ENCODE data around the gene CMIP. TPM values are rescaled to one million over a fixed set of nuclear protein-coding genes. Genes with fewer than 3 reads are reported as not detected.
A peak's percentile ranks its signal among the peaks of the same experiment; 100 is the strongest.

CMIP gene
- total RNA-seq, 1 donor from 2014 or later, result 11.1 TPM

GRCh38 chr16:81629034-81629802 lies 184.6 kb downstream of the CMIP start:
- no peak for ATAC-seq (ENCODE audit: poor library complexity)
- no peak for DNase-seq
- intact Hi-C loops (cut with DNase I), result no loop called here

- DNase-seq (no peak), ATAC-seq (ENCODE audit: poor library complexity) (no peak)
- intact Hi-C loops (cut with DNase I), result no loop called here
These were observed 185.5 kb downstream of the CMIP start for GRCh38 chr16:81629896-81630634.

GRCh38 chr16:81630635-81631031 lies 186.0 kb downstream of the CMIP start:
- intact Hi-C loops (cut with DNase I), result no loop called here
- DNase-seq (no peak), ATAC-seq (ENCODE audit: poor library complexity) (no peak)

GRCh38 chr16:81632392-81633146 lies 188.0 kb downstream of the CMIP start:
- ATAC-seq (ENCODE audit: poor library complexity), result peak; percentile 31
- intact Hi-C loops (cut with DNase I), result no loop called here
- no peak for DNase-seq

- intact Hi-C loops (cut with DNase I), result no loop called here
- DNase-seq (no peak), ATAC-seq (ENCODE audit: poor library complexity) (no peak)
These were observed 188.6 kb downstream of the CMIP start for GRCh38 chr16:81633147-81633619.

- intact Hi-C loops (cut with DNase I), result no loop called here
- DNase-seq (no peak), ATAC-seq (ENCODE audit: poor library complexity) (no peak)
These were observed 189.2 kb downstream of the CMIP start for GRCh38 chr16:81633680-81634379.

GRCh38 chr16:81634380-81635062 lies 189.9 kb downstream of the CMIP start:
- ATAC-seq (ENCODE audit: poor library complexity) (no peak), DNase-seq (no peak)
- intact Hi-C loops (cut with DNase I), result loop anchor here (5.0 kb wide), 1 partner anchor 58 kb away; no protein-coding TSS in a partner anchor

- DNase-seq (no peak), ATAC-seq (ENCODE audit: poor library complexity) (no peak)
- intact Hi-C loops (cut with DNase I), result loop anchor here (5.0 kb wide), 1 partner anchor 57 kb away; no protein-coding TSS in a partner anchor
These were observed 190.7 kb downstream of the CMIP start for GRCh38 chr16:81635063-81635937.

GRCh38 chr16:81636298-81636993 lies 191.8 kb downstream of the CMIP start:
- no peak for DNase-seq
- no peak for ATAC-seq (ENCODE audit: poor library complexity)
- intact Hi-C loops (cut with DNase I), result loop anchor here (5.0 kb wide), 1 partner anchor 56 kb away; no protein-coding TSS in a partner anchor

- ATAC-seq (ENCODE audit: poor library complexity), result no peak
- intact Hi-C loops (cut with DNase I), result loop anchor here (5.0 kb wide), 1 partner anchor 55 kb away; no protein-coding TSS in a partner anchor
- DNase-seq, result no peak
These were observed 193.0 kb downstream of the CMIP start for GRCh38 chr16:81637336-81638235.

GRCh38 chr16:81638286-81638945 lies 193.8 kb downstream of the CMIP start:
- no peak for ATAC-seq (ENCODE audit: poor library complexity)
- DNase-seq, result no peak
- intact Hi-C loops (cut with DNase I), result loop anchor here (5.0 kb wide), 1 partner anchor 54 kb away; no protein-coding TSS in a partner anchor

GRCh38 chr16:81639348-81639747 lies 194.7 kb downstream of the CMIP start:
- DNase-seq (no peak), ATAC-seq (ENCODE audit: poor library complexity) (no peak)
- intact Hi-C loops (cut with DNase I), result loop anchor here (5.0 kb wide), 1 partner anchor 53 kb away; no protein-coding TSS in a partner anchor

GRCh38 chr16:81639931-81640680 lies 195.5 kb downstream of the CMIP start:
- DNase-seq, result no peak
- intact Hi-C loops (cut with DNase I), result loop anchor here (5.0 kb wide), 1 partner anchor 52 kb away; no protein-coding TSS in a partner anchor
- no peak for ATAC-seq (ENCODE audit: poor library complexity)

- intact Hi-C loops (cut with DNase I), result no loop called here
- DNase-seq (no peak), ATAC-seq (ENCODE audit: poor library complexity) (no peak)
These were observed 196.1 kb downstream of the CMIP start for GRCh38 chr16:81640681-81641070.
